CD4-positive, alpha-beta T cell (primary cell): ENCODE measurements around the gene REC8. TPM values are rescaled to one million over a fixed set of nuclear protein-coding genes. Genes with fewer than 3 reads are reported as not detected.

Source experiments
- ATAC-seq: fragments of 200-7000 bp; cut with Tn5 transposase; one replicate; pipeline ENCODE4 v1.10.0; 2022; ENCODE audit warnings: mild to moderate bottlenecking; ENCODE audit not compliant: poor library complexity
- CTCF ChIA-PET: fragments of 350-600 bp; sonication (Branson Sonifier 250); formaldehyde crosslinking; loops from one replicate; lab custom pipeline; 2021; ENCODE audit warnings: antibody characterized with exemption, inconsistent platforms; lab: Charles Lee
- POLR2A ChIA-PET: fragments of 350-600 bp; sonication (Branson Sonifier 250); formaldehyde crosslinking; loops from one replicate; lab custom pipeline; 2021; ENCODE audit warnings: antibody characterized with exemption, inconsistent platforms; lab: Charles Lee
- DNase-seq, 14 experiments: peaks; one replicate each; pipeline ENCODE4 v3.0.0-alpha.2; 2013 to 2020; ENCODE audit warnings: mixed read lengths in 2 of 14
- H3K27ac ChIP-seq, 2 donors: one replicate each; pipeline versions ENCODE4 v1.5.1 to v1.7.0; 2013; ENCODE audit warnings: low read length in 2 of 2, low read depth in 1 of 2, mild to moderate bottlenecking in 1 of 2
- H3K27me3 ChIP-seq, 2 experiments: 1 replicate in 1 of 2; 2 replicates in 1 of 2; pipeline versions ENCODE4 v1.6.1 to v1.7.0; 2013; ENCODE audit warnings: low read length in 2 of 2, control low read depth in 1 of 2, mild to moderate bottlenecking in 1 of 2, moderate library complexity in 1 of 2; ENCODE audit not compliant: insufficient read depth in 2 of 2, control insufficient read depth in 1 of 2
- H3K36me3 ChIP-seq: one replicate; pipeline ENCODE4 v1.6.1; 2013; ENCODE audit warnings: low read length, control low read depth; ENCODE audit not compliant: insufficient read depth
- H3K4me1 ChIP-seq: one replicate; pipeline ENCODE4 v1.6.1; 2013; ENCODE audit warnings: low read length, control low read depth; ENCODE audit not compliant: insufficient read depth
- H3K4me3 ChIP-seq: one replicate; pipeline ENCODE4 v1.5.1; 2013; ENCODE audit warnings: mild to moderate bottlenecking, low read length, moderate library complexity
- H3K9me3 ChIP-seq, 2 experiments: 1 replicate in 1 of 2; 2 replicates in 1 of 2; pipeline versions ENCODE4 v1.6.1 to v1.7.0; 2013; ENCODE audit warnings: low read length in 2 of 2, mild to moderate bottlenecking in 2 of 2, control low read depth in 1 of 2, moderate library complexity in 1 of 2; ENCODE audit not compliant: control insufficient read depth in 1 of 2, insufficient read depth in 1 of 2
- H3K27ac Mint-ChIP-seq: one replicate; pipeline ENCODE4 v1.8.0; 2020; ENCODE audit warnings: mixed read lengths
- H3K27me3 Mint-ChIP-seq: one replicate; pipeline ENCODE4 v1.8.0; 2021; ENCODE audit warnings: mixed read lengths
- H3K36me3 Mint-ChIP-seq: one replicate; pipeline ENCODE4 v1.8.0; 2021; ENCODE audit warnings: low read depth, mixed read lengths
- H3K4me1 Mint-ChIP-seq: one replicate; pipeline ENCODE4 v1.8.0; 2021; ENCODE audit warnings: low read depth, mixed read lengths
- H3K4me3 Mint-ChIP-seq: one replicate; pipeline ENCODE4 v1.8.0; 2020; ENCODE audit warnings: mild to moderate bottlenecking, mixed read lengths
- H3K9me3 Mint-ChIP-seq: one replicate; pipeline ENCODE4 v1.8.0; 2020; ENCODE audit warnings: mixed read lengths
- CTCF ChIP-seq: fragments of 200-600 bp; IDR thresholded peaks from one replicate; pipeline ENCODE4 v1.8.0; 2022; ENCODE audit warnings: antibody characterized with exemption, mild to moderate bottlenecking
- intact Hi-C, 2 experiments: fragments of 100-400 bp; cut with DNase I in 1 of 2; cut with micrococcal nuclease in 1 of 2; formaldehyde crosslinking; loops; one replicate each; pipeline versions ENCODE4 v1.15.1 to v1.9.0; 2023 to 2025; cut with DNase I, micrococcal nuclease
- total RNA-seq, 174 experiments: library from RNA in 2 of 174; stranded (reverse) in 2 of 174; gene quantifications; one replicate each; pipeline ENCODE4 v1.2.3 and lab custom pipeline; 2021 to 2026

REC8 gene
- total RNA-seq, 2 experiments from 2014 or later: 105 to 107 TPM

GRCh38 chr14:24172871-24173281, 996 bp downstream of the REC8 start:
- DNase-seq: no peak
- no peaks in the 10 kb centered on the region for H3K27me3 Mint-ChIP-seq
- intact Hi-C loops: no loop called here
- CTCF ChIA-PET: interaction anchor here (1.4 kb wide), 1 partner anchor 12 kb away, joined by 3 read pairs; no protein-coding TSS in a partner anchor
- H3K9me3 ChIP-seq: no peaks in the 10 kb centered on the region
- peak overlapping the region; percentile 74 for H3K27ac Mint-ChIP-seq
- peak overlapping the region in 1 of 2 donors; percentile 44 for H3K27ac ChIP-seq
- no peak for ATAC-seq
- H3K36me3 Mint-ChIP-seq: peaks cover 50% of the 10 kb centered on the region
- H3K27me3 ChIP-seq: no peaks in the 10 kb centered on the region
- peaks cover 37% of the 10 kb centered on the region for H3K36me3 ChIP-seq
- H3K9me3 Mint-ChIP-seq: no peaks in the 10 kb centered on the region
- H3K4me1 Mint-ChIP-seq: peaks cover 36% of the 10 kb centered on the region
- peak overlapping the region; percentile 82 for H3K4me3 Mint-ChIP-seq
- TF ChIP-seq CTCF: no peak
- POLR2A ChIA-PET: interaction anchor here (0.8 to 5.4 kb wide), 6 partner anchors 11 to 59 kb away, joined by 3 to 53 read pairs (median 5); partner anchors contain the start of genes DCAF11, EMC9, IPO4 and IRF9
- H3K4me1 ChIP-seq: peaks cover 21% of the 10 kb centered on the region
- H3K4me3 ChIP-seq: peak overlapping the region; percentile 56

GRCh38 chr14:24176599-24176998, 4.7 kb downstream of the REC8 start:
- Mint-ChIP-seq H3K4me1 (peaks cover 20% of the 10 kb centered on the region), H3K4me3 (no peak overlapping the region), H3K36me3 (peaks cover 70% of the 10 kb centered on the region), H3K27ac (no peak overlapping the region), H3K27me3 (no peaks in the 10 kb centered on the region), H3K9me3 (no peaks in the 10 kb centered on the region)
- CTCF ChIA-PET: interaction anchor here (2.0 kb wide), 1 partner anchor 16 kb away, joined by 9 read pairs; the partner anchor contains the start of gene IRF9
- POLR2A ChIA-PET: interaction anchor here (0.9 to 2.3 kb wide), 3 partner anchors 15 to 62 kb away, joined by 3 to 11 read pairs (median 4); partner anchors contain the start of genes DCAF11, IRF9, NRL and PSME1
- Histone ChIP-seq H3K9me3 (no peaks in the 10 kb centered on the region), H3K36me3 (peaks cover 64% of the 10 kb centered on the region), H3K27me3 (no peaks in the 10 kb centered on the region), H3K4me3 (no peak overlapping the region), H3K4me1 (peaks cover 13% of the 10 kb centered on the region), H3K27ac (no peak overlapping the region)
- no peak for ATAC-seq
- intact Hi-C loops: no loop called here
- DNase-seq: no peak
- no peak for TF ChIP-seq CTCF

GRCh38 chr14:24177041-24177825, 5.4 kb downstream of the REC8 start:
- H3K36me3 Mint-ChIP-seq: peaks cover 72% of the 10 kb centered on the region
- DNase-seq: no peak
- no peak overlapping the region for H3K27ac ChIP-seq
- ATAC-seq: no peak
- H3K9me3 Mint-ChIP-seq: no peaks in the 10 kb centered on the region
- POLR2A ChIA-PET: interaction anchor here (0.9 to 2.3 kb wide), 4 partner anchors 10 to 63 kb away, joined by 3 to 11 read pairs (median 4); partner anchors contain the start of genes DCAF11, IRF9, NRL and PSME1
- H3K4me3 ChIP-seq: no peak overlapping the region
- no peaks in the 10 kb centered on the region for H3K27me3 Mint-ChIP-seq
- H3K36me3 ChIP-seq: peaks cover 70% of the 10 kb centered on the region
- peaks cover 8% of the 10 kb centered on the region for H3K4me1 ChIP-seq
- CTCF ChIA-PET: no interaction called here
- H3K4me3 Mint-ChIP-seq: no peak overlapping the region
- intact Hi-C loops: no loop called here
- peaks cover 17% of the 10 kb centered on the region for H3K4me1 Mint-ChIP-seq
- TF ChIP-seq CTCF: no peak
- no peak overlapping the region for H3K27ac Mint-ChIP-seq
- no peaks in the 10 kb centered on the region for H3K9me3 ChIP-seq
- no peaks in the 10 kb centered on the region for H3K27me3 ChIP-seq
